C1 segment of cervical spinal cord (tissue), 14 donors: ENCODE data around the gene ITGB1.
A peak's percentile ranks its signal among the peaks of the same experiment; 100 is the strongest.

Source experiments
- DNase-seq, 14 donors: peaks; one replicate each; lab custom pipeline; 2025; lab: John Stamatoyannopoulos, UW

Gene ITGB1

DNA sequence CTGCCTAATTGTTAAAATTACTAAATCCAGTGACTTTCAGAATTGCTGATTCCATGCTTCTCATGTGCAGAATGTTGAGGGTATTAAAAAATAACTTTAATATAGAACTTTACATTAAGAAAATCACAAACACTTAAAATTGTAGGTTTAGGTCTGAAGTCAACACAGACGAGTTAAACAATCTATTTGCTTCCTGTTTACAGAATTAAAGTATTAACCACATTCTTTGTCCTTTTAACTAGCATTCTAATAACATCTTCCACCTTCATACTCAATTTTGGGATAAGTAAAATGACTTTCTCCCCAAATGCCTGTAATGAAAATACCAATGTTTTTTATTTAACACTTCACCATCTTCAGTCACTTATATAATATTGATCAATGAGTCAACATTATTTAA, 2.2 kb downstream of the ITGB1 start:
- DNase-seq, result no peak

DNA sequence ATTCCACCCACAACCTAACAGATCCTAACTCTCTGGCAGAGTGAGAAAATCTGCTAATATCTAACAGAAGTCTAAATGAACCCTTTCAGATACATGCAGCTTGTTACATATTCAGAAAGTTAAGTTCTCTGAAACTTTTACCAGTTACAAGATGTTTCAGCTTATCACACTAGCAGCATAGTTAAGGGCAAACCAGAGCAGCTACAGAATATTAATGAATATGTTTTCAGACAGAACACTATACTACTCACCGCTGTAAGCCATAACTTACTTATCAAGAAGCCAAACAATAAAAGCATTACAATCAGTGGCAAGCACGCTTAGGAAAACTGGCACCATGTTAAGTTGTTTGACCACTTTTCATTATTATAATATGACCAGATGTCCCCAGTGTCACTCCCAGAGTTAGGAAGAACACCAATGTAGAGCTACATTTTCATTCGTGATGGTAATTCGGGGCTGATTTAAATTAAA, 2.7 kb downstream of the ITGB1 start:
- peak in 1 of 14 donors; percentile 11 for DNase-seq

DNA sequence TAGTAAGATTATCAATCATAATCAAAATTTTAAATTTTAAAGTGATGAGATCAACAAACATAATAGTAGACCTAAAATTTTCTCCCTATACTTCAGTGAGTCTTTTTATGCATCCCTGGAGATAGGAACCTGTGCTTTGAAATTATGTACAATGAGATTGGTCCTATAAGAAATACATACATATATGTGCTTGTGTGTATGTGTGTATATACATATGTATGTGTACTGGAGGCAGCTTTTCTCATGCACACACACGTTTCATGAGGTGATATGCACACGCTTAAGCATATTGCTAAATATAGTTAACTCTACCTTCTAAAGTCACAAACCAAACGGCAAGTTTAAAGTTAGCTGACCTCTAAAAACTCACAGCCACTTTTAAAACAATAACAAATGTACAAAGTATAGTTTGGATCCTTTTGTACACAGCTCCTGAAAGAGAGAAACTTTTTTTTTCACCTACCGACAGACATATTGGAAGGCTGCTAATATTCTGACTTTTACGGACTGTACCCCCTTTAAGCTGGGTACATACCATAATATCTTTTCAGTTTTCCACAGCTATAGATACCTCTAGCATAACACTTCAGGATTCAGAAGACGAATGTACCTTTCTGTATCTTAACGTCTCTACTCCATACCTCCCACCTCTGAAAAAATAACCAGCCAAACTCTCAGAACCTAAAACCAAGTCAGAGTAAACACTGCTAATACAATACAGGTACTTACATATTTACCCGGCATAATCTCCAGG, 3.3 kb downstream of the ITGB1 start:
- DNase-seq, result no peak

DNA sequence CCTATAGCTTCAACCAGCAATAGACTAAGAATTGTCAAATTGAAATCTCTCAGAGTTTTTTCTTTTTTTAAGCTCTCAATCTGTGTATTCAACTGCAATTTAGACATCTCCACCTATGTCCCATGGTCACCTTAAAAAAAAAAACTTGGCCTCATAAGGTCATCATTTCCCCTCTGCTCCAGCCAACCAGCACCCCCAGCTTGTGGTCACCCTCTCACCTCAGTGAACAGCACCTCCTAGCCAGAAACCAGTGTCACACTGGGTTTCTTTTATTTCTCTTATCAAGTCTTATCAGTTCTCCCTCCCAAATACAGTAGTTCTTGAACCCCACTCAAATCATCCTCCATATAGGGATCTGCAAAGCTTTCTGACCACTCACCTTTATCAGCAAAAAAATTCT, 4.0 kb downstream of the ITGB1 start:
- no peak for DNase-seq

DNA sequence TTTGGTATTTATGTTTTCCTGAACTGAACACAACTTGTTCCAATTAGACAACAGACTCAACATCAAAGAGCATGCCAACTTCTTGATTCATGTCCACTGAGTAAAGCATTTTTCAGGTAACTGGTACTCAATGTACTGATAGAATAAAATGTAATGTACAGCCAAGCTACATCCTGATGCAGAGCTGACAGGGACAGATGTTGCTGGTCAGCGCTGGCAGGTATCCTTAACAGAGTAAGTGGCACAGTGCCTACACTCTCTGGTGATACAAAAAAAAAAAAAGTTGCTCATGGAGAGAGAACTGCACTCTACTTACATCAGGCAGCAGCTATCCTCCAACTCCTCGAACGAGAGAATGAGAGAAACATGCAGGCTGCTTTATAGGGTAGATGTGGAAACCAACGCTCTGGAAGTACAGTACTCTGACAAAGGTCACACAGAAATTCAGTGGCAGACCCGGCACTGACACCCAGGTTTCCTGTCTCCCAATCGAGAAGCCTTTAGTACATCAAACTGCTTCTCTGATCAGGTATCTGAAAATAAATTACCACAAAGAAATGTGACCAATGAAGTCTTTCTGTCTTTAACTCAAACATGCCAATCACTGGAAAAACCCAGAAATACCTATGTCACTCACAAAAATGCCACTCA, 4.6 kb downstream of the ITGB1 start:
- no peak for DNase-seq

DNA sequence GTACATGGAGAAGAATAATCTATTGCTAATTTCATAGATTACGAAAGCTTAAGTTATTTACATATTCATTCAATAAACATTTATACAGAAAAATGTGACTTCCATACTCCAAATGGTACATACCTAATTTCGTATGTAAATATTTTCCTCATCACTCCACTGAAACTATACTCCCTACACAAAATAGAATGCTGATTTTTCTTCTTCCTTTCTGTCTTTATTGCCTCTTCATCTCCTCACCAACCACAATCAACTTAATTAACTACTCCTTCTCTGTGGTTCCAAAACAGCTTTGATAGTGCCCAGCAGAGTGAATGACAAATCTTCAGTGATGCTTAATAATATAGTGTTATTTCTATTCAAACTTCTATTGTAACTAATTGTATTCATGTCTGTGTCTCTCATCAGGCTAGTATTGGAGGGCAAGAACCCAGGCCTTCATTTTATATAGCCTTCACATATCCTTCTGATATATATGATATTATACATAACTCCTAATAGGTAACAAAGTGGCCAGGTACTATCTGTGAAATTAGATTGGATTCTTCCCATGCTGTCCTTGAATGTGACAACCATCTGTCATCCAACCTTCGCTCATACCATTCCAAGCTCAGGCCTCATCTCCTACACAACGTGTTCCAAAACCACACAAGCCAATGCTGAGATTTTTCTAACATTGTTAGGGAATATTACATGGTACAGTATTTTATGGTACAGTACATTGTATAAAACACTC, 5.3 kb downstream of the ITGB1 start:
- peak in 1 of 14 donors; percentile 33 for DNase-seq

DNA sequence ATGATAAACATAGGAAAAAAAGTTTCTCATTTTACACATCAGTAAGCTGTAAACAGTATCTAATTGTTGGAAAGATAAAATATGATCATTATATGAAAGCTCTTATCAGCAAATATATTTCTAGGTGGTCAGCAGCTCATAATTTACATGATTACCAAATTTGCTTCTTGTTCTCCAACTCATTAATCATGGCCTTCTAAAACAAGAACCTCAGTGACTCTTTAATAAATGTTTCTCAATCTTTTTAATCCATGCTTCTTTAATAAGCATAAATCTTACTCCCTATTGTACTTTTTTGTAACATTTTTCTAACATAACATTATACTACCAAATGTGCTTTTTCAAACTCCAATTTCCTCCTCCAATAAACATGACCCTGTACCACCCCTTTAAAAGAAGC, 5.9 kb downstream of the ITGB1 start:
- DNase-seq, result no peak

DNA sequence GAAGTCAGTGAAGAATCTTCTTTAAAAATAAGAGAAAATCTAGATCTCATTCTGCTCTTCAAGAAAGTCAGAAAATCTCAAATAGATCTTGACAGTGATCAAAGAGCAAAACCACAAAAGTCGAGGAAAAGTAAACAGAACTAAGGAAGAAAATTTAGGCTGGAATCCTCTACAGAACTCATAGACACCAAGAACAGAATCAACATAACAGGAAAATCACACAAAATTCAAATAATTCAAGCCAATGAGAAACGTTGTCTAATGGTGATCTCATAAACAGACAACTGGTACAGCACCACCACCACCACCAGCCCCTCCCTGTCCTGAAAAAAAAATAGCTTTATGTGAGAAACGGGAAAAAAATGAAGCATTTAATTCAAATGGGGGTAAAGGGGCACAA, 6.9 kb downstream of the ITGB1 start:
- DNase-seq, result no peak

DNA sequence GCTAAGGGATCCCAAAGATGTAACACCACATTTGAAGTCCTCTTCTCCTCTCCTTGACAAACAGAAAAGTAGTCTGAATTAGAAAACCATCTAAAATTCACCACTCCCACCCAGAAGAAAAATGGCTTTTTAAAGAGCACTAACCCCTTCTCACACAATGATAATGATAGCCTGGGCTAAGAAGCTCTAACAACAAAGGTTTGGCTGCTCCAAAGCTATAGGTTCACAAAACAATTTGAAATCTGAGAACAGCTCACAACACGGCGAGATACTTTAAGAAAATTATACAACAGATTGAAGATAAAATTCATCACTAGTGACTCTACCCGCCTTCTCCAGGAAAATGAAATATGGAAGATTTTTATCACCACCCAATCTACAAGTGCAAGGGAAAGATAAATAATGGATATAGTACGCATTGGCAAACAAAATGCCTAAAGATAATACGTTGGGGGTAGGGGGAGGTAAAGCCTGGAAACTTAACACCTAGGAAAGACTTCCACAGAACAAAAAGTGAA, 7.4 kb downstream of the ITGB1 start:
- DNase-seq, result no peak

DNA sequence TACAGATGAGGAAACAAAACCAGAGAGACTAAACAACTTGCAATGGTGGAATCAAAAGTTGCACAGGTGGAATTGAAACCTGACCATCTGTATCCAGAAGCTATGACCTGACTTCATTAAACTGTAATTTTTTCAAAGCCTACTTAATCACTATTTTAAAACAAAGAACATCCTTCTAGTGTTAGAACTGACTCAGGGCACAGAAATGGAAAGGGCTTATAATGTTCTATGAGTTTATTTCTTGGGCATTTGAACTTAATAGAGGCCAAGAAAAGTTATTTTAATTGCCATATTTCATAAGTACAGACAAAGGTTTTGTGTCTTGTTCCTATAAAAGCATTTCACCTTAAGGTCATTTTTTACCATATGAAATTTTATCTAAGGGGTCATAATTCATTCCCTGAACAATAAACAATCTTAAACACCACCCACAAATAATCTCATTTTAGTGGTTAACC, 8.8 kb downstream of the ITGB1 start:
- DNase-seq, result no peak

DNA sequence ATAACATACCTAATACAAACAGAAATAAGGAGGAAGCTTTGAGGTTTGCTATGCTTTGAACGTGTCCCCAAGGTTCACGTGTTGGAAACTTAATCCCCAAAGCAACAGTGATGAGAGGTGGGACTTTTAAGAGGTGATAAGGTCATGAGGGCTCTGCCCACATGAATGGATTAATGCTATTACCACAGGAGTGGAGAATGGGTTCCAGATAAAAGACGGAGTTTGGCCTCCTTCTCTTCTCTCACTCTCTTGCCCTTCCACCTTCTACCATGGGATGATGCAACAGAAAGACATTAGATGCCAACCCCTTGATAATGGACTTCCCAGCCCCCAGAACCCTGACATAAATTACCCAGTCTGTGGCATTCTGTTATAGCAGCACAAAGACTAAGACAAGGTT, 9.6 kb downstream of the ITGB1 start:
- DNase-seq, result no peak

DNA sequence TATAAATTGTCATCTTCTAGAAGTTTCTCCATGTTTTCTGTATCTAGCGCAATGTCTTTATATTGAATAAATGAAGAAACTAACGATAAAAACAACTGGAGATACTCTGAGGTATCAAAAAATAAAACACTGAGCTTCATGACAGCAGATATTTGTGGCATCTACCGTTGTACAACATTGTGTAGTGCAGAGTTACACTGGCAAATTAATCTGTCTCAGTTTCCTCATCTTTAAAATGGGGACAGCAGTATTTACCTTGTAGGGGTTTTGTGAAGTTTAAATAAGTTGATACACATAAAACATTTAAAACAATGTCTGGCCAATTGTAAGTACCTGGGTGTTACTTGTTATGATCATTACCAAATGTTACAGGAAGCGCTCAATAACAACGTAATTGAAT, 10.4 kb downstream of the ITGB1 start:
- DNase-seq, result no peak

DNA sequence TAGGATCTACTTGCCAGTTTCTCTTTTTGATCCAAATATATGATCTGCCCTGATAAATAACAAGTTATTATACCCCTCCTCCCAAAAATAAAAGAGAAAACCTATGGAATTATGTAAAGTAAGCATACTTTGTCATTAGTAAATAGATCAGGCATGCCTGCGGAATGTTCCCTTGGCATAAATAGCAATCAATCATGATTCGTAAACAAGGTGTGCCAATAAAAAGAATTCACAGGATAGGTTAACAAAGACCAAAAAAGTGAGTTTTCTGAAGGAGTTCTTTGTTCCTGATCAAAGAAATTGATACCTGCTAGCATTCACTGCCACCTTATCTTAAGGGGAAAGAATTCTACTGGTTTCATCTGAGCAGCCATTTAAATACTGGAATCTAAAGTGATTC, 11.9 kb downstream of the ITGB1 start:
- DNase-seq, result no peak

DNA sequence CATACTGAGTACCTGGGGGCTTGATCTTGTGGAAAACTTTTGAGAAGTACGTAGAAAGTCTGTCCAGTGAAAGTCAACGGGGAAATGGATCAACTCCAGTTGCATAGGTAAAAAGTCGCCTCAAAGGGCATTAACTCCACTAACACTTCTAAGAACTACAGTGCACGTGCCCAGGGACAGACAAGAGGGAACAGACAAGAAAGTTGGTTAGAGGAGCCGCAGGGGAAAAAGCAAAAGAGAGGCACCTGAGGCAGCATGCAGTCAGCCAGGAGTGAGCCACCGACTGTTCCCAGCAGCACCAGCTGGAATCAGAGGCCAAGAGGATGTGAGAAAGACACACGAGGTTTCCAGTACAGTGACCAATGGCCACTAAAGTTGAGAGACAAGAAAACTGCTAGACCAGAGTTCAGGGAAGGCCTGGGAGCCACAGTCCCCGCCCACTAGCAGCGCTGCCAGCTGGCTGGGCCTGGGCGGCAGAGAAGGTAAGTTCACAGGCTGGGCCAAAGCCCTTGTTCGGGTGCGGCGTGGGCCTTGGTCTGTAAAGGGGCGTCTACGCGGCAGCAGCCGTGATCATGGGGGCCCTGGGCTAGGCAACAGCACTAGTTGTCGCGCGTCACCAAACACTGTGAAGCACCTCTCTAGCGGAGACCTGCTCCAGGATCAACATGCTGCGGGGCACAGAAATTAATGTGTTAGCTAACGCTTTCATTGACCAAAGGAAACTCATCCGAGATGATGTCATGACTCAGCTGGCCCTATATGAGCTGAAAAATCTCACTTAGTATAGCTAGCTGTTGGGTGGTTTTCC, 14.0 kb downstream of the ITGB1 start:
- no peak for DNase-seq

DNA sequence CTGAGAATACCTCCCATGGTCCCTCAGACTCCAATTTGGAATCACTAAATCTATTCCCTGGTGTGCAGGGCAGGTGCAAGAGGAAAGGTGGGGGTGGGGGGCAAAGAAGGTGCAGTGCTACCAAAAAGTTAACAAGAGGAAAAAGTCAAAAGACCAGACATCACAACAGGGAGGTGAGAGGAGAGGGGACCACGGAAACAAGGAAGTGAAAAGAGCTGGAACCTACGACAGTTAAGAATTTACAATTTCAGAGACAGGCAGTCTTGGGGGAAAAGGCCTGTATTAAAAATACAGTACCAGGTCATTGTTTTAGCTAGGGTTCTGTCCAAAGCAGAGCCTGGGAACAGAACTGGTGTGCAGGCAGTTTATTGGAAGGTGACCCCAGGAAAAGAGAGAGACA, 14.6 kb downstream of the ITGB1 start:
- DNase-seq, result no peak

DNA sequence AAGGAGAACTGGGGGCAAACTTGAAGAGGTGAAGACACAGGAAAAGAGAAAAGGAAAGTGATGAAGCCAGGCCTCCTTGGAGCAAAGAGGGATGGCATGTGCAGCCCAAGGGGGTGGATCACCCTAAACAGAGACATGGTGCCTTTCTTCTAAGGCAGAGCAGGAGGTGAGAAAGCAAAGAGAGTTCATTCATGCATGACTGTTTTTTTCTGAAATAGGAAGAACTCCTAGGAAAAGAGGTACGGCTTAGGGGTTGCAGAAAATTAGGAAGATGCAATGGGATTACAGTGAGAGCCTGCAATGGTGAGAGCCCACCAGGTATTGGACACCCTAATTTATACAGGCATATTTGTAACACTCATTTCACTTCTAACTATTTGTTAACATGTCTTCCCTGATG, 15.9 kb downstream of the ITGB1 start:
- no peak for DNase-seq

DNA sequence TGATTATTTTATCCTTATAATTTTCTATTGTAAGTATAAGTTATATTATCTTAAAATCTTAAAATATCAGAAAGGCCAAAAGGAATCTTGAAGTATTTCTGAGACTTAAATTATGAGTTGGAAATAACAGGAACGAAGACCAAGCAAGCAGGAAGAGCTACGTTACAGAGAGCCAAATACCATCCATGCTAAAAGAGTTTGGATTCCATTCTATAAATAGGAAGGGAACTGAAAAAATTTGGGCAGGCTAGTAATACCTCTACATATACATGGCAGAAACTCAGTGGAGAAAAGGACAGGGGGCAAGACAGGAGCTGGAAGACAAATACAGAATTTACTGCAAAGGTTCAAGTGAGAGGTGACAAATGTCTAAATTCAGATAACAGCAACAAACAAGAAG, 16.7 kb downstream of the ITGB1 start:
- DNase-seq, result no peak

DNA sequence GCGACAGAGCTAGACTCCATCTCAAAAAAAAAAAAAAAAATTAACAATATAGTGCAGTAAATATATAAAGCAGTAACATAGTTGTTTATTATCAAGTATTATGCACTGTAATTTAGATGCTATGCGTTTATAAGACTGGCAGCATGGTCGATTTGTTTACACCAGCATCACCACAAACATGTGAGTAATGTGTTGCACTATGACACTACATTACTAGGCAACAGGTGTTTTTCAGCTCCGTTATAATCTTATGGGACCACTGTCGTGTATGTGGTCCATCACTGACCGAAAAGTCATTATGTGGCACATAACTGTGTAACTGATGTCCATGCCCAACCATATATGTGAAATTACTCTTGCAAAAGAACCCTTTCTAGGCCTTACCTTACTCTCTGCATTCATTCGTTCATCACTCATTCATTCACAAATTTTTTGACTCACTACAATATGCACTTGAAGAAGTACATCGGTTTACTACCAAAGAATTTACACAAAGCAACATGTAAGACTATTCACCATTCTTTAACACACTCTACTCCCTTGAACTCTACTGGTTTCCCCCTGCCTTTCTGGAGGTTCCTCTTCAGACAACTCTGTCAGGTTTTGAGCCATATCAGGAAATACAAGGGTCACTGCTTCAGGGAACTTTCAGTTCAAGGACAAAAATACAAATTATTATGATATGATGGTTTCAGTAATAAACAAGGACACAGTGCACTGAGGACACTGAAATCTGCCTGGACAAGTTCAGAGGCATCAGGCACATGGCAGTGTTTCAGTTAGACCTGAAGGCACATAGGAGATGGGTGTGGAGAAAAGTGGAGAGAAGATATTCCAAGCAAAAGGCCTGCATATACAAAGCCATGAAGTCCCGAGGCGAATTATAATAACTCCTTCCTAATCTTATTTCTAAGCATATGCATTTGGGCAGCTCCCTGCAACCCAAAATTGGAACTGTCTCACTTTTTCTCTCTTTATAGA, 17.4 kb downstream of the ITGB1 start:
- DNase-seq, result no peak

DNA sequence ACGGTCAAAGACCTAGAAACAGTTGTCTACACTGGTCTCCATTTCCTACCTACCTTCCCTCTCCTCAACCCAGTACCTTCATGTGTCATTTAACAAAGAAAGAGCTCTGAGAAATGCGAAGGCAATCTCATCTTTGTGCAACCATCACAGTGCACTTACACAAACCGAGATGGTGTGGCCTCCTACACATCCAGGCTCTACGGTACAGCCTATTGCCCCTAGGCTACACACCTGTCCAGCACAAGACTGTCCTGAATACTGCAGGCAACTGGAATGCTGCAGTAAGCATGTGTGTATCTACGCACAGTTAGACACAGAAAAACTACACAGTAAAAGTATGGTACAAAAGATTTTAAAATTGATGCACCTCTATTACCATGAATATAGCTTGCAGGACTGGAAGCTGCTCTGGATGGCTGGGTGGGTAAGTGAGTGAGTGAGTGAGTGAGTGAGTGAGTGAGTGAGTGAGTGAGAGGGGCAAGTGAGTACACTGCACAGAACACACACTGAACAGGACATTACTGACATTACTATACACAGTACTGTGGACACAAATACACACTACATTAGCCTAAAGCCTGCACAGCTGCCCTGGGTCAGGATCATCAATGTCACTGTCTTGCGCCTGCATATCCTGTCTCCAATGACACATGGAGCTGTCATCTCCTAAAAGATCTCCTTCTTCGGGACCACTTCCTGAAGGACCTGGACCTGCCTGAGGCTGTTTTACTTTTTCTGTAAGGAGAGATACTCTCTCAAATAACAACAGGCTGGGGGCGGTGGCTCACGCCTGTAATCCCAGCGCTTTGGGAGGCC, 18.5 kb downstream of the ITGB1 start:
- no peak for DNase-seq
